Prostate gland (tissue), 2 donors: Measurements from ENCODE around the gene TANGO6.

Source experiments
- POLR2A ChIP-seq: fragments of 450-650 bp; IDR thresholded peaks from one replicate; pipeline ENCODE4 v1.6.1; 2016; ENCODE audit warnings: antibody characterized with exemption, mild to moderate bottlenecking
- TF ChIP-seq, protein P1 (sequence below), 4 experiments: fragments of 200-600 bp in 2 of 4; fragments of 450-650 bp in 2 of 4; sonication (generic) in 2 of 4; IDR thresholded peaks; 1 replicate in 3 of 4; 2 replicates in 1 of 4; pipeline ENCODE4 v1.5.1; 2016 to 2019; ENCODE audit warnings: antibody characterized with exemption in 4 of 4, mild to moderate bottlenecking in 2 of 4, moderate library complexity in 2 of 4

DNA sequence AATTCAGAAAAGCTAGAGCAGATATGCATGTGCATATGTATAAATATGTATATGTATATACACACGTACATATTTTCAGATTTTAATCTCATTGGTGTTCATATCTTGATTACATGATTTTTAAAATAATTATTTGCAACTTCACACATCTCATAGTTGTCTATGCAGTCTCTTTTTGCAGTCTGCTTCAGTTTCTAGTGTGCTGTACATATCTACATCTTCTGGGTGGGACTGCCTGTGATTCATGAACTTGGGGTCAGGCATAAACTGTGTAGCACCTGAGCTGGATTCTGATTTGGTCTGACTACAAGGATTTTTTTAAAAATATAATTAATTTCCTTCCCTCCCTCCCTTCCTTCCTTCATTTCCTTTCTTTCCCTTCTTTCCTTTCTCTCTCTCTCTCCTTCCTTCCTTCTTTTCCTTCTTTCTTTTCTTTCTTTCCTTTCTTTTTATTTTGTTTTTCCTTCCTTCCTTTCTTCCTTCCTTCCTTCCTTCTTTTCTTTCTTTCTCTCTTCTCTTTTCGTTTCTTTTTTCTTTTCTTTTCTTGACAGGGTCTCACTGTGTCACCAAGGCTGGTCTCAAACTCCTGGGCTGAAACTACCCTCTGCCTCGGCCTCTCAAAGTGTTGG, 96.5 kb downstream of the TANGO6 start:
- TF ChIP-seq, protein P1, sequence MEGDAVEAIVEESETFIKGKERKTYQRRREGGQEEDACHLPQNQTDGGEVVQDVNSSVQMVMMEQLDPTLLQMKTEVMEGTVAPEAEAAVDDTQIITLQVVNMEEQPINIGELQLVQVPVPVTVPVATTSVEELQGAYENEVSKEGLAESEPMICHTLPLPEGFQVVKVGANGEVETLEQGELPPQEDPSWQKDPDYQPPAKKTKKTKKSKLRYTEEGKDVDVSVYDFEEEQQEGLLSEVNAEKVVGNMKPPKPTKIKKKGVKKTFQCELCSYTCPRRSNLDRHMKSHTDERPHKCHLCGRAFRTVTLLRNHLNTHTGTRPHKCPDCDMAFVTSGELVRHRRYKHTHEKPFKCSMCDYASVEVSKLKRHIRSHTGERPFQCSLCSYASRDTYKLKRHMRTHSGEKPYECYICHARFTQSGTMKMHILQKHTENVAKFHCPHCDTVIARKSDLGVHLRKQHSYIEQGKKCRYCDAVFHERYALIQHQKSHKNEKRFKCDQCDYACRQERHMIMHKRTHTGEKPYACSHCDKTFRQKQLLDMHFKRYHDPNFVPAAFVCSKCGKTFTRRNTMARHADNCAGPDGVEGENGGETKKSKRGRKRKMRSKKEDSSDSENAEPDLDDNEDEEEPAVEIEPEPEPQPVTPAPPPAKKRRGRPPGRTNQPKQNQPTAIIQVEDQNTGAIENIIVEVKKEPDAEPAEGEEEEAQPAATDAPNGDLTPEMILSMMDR (IDR thresholded peaks at IDR 0.05): no peak
- no peak for TF ChIP-seq POLR2A
